Neural crest cell (in vitro differentiated cells): Measurements from ENCODE around the gene CYSTM1. TPM values are rescaled to one million over a fixed set of nuclear protein-coding genes. Genes with fewer than 3 reads are reported as not detected.

ENCODE experiments used
- DNase-seq: peaks from one replicate; pipeline ENCODE4 v3.0.0; 2021; ENCODE audit warnings: low read depth, mixed read lengths, low spot score
- H3K27ac Mint-ChIP-seq: one replicate; pipeline ENCODE4 v1.8.0; 2021; ENCODE audit warnings: mild to moderate bottlenecking, mixed read lengths; ENCODE audit not compliant: unreplicated experiment
- H3K27me3 Mint-ChIP-seq: 2 replicates; pipeline ENCODE4 v1.8.0; 2021; ENCODE audit warnings: low read depth, mild to moderate bottlenecking, mixed read lengths
- H3K36me3 Mint-ChIP-seq: 2 replicates; pipeline ENCODE4 v1.8.0; 2021; ENCODE audit warnings: low read depth, mild to moderate bottlenecking, mixed read lengths
- H3K4me1 Mint-ChIP-seq: 2 replicates; pipeline ENCODE4 v1.8.0; 2021; ENCODE audit warnings: mixed read lengths
- H3K4me3 Mint-ChIP-seq: one replicate; pipeline ENCODE4 v1.8.0; 2021; ENCODE audit warnings: mild to moderate bottlenecking, mixed read lengths
- H3K9me3 Mint-ChIP-seq: 2 replicates; pipeline ENCODE4 v1.8.0; 2021; ENCODE audit warnings: mixed read lengths
- total RNA-seq: library from RNA; stranded (reverse); gene quantifications from 2 replicates; pipeline ENCODE4 v1.2.1, GENCODE V29; 2021
- TF ChIP-seq, protein P1 (sequence below): fragments of 200-600 bp; sonication (generic); conservative IDR thresholded peaks from 2 replicates; pipeline ENCODE4 v1.5.0; 2021; ENCODE audit warnings: antibody characterized with exemption, mild to moderate bottlenecking

CYSTM1 gene
- total RNA-seq, 1 donor from 2014 or later, result 19.8 TPM

- no peak for DNase-seq
- TF ChIP-seq, protein P1, sequence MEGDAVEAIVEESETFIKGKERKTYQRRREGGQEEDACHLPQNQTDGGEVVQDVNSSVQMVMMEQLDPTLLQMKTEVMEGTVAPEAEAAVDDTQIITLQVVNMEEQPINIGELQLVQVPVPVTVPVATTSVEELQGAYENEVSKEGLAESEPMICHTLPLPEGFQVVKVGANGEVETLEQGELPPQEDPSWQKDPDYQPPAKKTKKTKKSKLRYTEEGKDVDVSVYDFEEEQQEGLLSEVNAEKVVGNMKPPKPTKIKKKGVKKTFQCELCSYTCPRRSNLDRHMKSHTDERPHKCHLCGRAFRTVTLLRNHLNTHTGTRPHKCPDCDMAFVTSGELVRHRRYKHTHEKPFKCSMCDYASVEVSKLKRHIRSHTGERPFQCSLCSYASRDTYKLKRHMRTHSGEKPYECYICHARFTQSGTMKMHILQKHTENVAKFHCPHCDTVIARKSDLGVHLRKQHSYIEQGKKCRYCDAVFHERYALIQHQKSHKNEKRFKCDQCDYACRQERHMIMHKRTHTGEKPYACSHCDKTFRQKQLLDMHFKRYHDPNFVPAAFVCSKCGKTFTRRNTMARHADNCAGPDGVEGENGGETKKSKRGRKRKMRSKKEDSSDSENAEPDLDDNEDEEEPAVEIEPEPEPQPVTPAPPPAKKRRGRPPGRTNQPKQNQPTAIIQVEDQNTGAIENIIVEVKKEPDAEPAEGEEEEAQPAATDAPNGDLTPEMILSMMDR, result no peak
- Mint-ChIP-seq H3K27ac (no peak overlapping the region), H3K4me1 (peaks cover 3% of the 10 kb centered on the region), H3K36me3 (no peaks in the 10 kb centered on the region), H3K4me3 (no peak overlapping the region), H3K9me3 (no peaks in the 10 kb centered on the region), H3K27me3 (no peaks in the 10 kb centered on the region)
These were observed 40.3 kb downstream of the CYSTM1 start for GRCh38 chr5:140215276-140215675.

DNA sequence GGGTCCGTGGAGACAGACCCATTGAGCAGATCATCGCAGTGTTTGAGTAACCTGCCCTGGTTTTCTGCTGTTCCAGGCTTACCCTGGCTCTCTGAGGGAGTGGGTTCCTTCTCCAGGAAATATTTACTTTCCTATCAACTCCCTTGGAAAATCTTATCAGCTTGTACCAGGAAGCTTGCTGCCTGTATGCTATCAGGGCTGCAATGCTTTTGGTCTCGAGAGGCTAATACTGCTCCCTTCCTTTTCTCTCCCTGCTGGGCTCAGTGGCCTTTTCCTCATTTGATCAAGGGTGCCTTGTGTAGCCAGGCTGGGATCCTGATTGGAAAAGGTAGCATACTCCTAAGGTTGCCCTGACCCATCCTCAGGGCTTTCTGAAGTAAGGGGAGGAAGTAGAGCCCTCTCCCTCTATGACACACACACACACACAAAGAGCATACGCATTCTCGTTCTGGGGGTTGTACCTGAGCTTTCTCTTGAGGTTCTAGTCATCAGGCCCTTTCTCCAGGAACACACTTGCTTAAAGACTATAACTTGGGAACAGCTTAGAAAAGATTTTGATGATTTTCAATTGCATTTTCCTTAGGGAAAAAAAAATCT is 41.6 kb downstream of the CYSTM1 start:
- DNase-seq, result no peak
- no peak overlapping the region for H3K4me3 Mint-ChIP-seq
- H3K4me1 Mint-ChIP-seq, result peaks cover 7% of the 10 kb centered on the region
- no peaks in the 10 kb centered on the region for H3K27me3 Mint-ChIP-seq
- no peaks in the 10 kb centered on the region for H3K36me3 Mint-ChIP-seq
- TF ChIP-seq, protein P1, result no peak
- peak overlapping the region; percentile 12 for H3K27ac Mint-ChIP-seq
- H3K9me3 Mint-ChIP-seq, result no peaks in the 10 kb centered on the region

- H3K4me1 Mint-ChIP-seq, result peaks cover 7% of the 10 kb centered on the region
- no peak overlapping the region for H3K4me3 Mint-ChIP-seq
- H3K36me3 Mint-ChIP-seq, result no peaks in the 10 kb centered on the region
- H3K9me3 Mint-ChIP-seq, result no peaks in the 10 kb centered on the region
- TF ChIP-seq, protein P1, result no peak
- no peaks in the 10 kb centered on the region for H3K27me3 Mint-ChIP-seq
- DNase-seq, result no peak
- no peak overlapping the region for H3K27ac Mint-ChIP-seq
These were observed 42.5 kb downstream of the CYSTM1 start for GRCh38 chr5:140217299-140218026.

GRCh38 chr5:140219068-140219991 is 44.3 kb downstream of the CYSTM1 start:
- H3K4me3 Mint-ChIP-seq, result no peak overlapping the region
- DNase-seq, result no peak
- H3K4me1 Mint-ChIP-seq, result peaks cover 7% of the 10 kb centered on the region
- no peaks in the 10 kb centered on the region for H3K27me3 Mint-ChIP-seq
- TF ChIP-seq, protein P1, result no peak
- H3K9me3 Mint-ChIP-seq, result no peaks in the 10 kb centered on the region
- no peak overlapping the region for H3K27ac Mint-ChIP-seq
- H3K36me3 Mint-ChIP-seq, result no peaks in the 10 kb centered on the region

DNA sequence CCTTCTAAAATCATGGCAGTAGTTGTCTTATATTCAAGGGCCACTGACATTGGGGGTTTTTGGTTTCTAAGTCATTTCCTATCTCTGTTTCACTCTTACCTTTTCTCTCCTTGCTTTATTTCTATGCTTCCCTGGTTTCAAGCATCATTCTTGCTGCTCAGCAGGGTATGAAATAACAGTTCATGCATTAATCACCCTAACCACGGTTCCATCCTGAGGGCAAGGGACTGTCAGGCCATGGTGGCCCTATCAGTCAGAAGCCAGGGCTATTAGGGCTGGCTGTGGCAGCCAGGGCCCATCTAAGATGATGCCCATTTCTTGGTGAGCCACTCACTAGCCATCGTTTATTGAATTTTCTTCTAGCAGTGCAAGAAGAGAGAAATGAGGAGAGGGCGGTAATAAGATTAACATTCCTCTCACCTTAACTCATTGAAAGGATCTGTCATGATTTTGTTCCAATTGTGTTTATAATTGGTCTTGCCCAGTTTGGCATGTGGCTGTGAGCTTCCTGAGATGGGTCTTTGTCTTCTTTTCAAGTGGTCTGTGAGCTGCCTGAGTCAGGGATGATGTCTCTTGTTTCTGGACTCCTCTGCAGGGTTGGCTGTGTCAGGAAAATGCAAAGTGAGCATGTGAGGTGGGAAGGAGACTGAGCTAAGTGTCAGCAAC is 45.2 kb downstream of the CYSTM1 start:
- TF ChIP-seq, protein P1, result no peak
- peaks cover 7% of the 10 kb centered on the region for H3K4me1 Mint-ChIP-seq
- no peaks in the 10 kb centered on the region for H3K9me3 Mint-ChIP-seq
- H3K27me3 Mint-ChIP-seq, result no peaks in the 10 kb centered on the region
- H3K27ac Mint-ChIP-seq, result no peak overlapping the region
- H3K4me3 Mint-ChIP-seq, result no peak overlapping the region
- no peaks in the 10 kb centered on the region for H3K36me3 Mint-ChIP-seq
- DNase-seq, result no peak
